Inferior parietal cortex (tissue), 1 donor: Measurements from ENCODE around the gene KIAA1217.
A peak's percentile ranks its signal among the peaks of the same experiment; 100 is the strongest.
"Not testable (repeated sequence)": the region's sequence is repeated elsewhere in the genome, so short reads cannot be mapped to it uniquely, and the experiment has no call there.

Experiments used
- DNase-seq: peaks from one replicate; pipeline ENCODE4 v3.0.0-alpha.2; 2016; ENCODE audit errors: extremely low spot score

Gene KIAA1217

DNA sequence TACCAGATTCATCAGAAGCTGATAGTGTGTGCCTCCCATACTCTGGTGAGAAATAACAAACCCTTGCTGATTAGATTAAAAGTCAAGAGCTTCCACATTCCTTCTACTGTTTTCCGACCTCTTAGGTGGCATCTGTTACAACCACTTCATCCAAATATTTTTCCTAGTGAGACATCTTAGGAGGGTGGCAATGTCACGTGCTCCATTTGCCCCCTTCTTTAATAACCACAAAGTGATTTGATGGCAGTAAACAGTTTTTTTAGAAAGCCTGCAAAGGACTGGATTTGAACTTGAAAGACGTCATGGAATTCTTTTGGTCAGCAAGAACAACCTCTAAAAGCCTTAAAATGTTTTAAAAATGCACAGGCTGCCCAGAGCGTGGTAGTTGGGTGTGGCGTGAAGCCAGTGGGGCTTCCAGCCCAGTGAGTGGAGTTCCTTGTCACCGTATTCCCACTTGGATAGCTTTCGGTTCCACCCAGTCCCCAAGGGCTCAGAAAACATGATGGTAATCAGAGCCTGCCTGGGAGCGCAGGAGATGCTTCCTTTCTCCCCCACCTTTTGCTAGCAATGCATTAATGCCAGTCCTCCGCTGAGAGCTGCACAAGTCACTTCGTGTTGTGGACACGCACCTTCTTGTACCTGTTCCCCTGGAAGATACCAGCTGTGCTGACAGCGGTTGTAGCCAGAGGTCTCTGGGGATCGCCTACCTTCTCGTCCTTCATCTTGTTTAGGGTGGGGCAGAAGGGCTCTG is 256.4 kb downstream of the KIAA1217 start:
- no peak for DNase-seq

- DNase-seq, result no peak
Measured at GRCh38 chr10:24465891-24466818, 257.2 kb downstream of the KIAA1217 start.

DNA sequence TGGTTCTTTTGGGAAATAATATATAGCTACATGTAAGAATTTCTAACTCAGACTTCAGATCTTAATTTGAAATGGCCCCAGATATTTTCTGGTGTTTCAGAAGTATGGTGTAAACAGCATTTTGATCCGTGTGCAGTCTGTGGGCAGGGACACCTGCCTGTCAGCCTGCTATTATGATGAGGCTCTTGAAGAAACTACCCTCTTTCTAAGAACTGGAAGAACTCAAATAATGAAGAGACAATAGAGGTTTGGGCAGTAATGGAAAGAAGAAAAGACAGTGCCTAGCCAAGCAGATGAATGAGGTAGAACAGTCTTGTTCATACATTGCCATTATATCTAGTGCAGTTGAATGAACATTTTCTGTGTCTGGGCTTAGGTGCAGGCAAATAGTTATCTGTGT is 258.2 kb downstream of the KIAA1217 start:
- no peak for DNase-seq

GRCh38 chr10:24467605-24468004 is 258.7 kb downstream of the KIAA1217 start:
- no peak for DNase-seq

DNA sequence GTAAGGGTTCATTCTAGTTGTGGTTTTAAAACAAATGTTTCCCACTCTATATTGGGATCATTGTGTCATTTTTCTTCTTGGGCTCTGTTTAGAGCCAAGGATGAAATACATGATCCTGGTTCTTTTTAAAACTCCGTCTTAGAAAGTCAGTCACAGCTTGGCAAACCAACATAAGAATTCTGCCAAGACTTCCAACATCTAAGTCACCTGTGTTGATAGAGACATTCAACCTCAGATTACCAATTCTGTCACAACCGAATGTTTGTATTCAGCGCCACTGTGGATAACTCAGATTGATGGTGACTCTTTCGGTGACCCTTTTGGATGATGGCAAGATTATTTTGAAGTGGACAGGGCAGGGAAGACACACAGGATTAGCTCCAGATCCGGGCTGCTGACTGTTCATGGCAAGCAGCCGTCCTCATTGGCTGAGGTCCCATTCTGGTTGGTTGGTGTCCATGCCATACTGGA is 259.4 kb downstream of the KIAA1217 start:
- no peak for DNase-seq

DNA sequence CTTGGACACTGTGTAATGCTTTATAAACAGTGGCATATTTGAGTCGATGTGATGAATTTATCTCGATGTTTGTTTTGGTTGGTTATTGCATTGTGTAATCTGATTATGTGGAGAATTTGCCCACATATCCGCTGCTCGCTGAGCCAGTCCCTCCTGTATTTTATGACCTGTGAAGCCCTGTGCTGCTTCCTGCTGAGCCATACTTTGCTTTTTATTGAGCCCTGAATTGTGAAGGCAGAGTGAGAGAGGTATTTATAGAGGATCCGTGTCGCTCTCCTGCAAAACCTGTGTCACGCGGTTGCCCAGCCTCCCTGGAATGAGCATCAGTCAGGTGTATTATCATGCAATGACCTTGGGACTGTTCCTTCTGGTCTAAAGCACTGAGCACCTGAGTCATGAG is 261.1 kb downstream of the KIAA1217 start:
- DNase-seq, result no peak

GRCh38 chr10:24475598-24475997 is 266.7 kb downstream of the KIAA1217 start:
- no peak for DNase-seq

GRCh38 chr10:24476913-24477701 is 268.2 kb downstream of the KIAA1217 start:
- DNase-seq, result no peak

DNA sequence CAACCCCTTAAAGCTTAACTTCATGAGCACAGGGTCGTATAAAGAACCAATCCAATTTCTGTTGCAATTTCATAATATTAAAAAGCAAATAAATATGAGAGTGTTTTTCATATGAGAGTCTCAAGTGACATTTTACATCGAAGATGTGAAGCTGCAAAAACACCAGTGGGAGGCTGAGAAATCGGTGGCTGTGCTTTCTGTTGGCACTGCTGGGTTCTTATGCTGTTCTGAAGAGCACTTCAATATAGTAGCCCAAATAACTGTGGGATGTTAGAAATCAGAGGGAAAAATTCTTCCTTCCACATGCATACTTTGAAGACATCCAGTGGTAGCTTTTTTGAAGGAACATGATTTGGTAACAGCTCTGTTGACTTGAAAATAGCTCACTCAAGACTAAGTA is 269.0 kb downstream of the KIAA1217 start:
- DNase-seq, result peak; percentile 25

DNA sequence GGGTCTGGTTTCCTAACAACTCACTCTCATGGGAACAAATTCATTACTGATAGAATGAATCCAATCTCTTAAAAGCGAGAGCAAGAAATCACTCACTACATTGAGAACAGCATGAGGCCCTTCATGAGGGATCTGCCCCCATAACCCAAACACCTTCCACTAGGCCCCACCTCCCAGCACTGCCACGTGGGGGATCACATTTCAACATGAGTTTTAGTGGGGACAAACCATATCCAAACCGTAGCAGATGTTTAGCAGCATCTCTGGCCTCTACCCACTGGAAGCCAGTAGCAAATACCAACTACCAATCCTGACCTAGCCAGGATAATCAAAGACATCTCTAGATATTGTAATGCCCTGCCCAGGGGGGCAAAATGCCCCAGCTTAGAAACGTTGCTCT is 270.9 kb downstream of the KIAA1217 start:
- no peak for DNase-seq

DNA sequence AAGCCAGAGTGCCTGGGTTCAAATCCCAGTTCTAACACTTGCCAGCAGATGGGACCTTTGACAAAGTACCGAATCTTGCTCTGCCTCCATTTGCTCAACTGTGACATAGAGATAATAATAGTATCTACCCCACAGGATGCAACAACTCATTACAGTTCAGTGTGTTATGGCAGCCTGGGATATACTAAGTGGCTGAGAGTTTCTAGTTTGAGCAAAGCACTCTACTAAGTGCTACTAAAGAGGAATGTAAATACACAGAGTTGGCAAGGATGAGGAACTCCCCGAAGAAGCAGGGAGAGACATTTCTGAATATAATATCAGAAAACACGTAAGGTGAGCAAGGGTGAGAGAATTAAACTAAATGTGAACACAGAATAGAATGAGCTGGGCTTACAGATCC is 271.5 kb downstream of the KIAA1217 start:
- DNase-seq, result no peak

DNA sequence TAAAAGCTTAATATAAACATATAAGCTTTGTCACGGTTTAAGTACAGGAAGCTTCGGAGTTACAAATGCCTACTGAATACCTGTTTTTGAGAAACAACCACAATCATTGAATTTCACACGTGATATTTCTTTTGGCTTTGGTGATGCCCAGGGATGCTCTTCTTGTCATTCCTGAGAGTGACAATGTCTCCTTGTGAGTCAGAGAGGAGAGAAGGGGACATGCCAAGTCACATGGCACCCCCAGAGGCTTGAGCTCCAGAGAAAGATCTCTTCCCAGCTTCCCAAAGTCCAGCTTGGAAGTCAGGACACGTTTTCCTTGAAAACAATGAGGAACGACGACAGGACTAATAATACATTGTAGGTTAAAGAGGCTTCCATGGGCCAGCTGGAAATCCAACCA is 272.3 kb downstream of the KIAA1217 start:
- no peak for DNase-seq

GRCh38 chr10:24482713-24483112 is 273.8 kb downstream of the KIAA1217 start:
- DNase-seq, result not testable (repeated sequence)

DNA sequence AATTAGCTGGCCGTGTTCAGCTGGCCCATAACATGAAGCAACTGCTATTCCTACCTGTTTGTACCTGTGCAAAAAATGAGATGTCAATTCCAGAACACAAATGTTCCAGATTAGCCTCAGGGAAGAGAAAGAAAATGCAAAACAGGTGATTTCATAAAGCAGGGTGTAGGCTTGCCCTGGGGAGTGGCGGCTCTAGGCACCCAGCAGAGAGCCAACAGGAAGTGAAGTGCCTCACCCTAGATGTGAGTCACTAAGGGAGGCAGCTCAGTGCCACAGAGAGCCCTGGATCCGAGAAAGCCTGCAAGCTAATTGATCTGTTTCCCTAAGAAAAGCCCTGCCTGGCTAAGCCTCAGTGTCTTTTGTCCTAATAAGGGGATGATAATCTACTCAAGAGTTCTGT is 274.8 kb downstream of the KIAA1217 start:
- no peak for DNase-seq

GRCh38 chr10:24484771-24485170 is 275.8 kb downstream of the KIAA1217 start:
- DNase-seq, result no peak

- DNase-seq, result no peak
Measured at GRCh38 chr10:24485304-24485703, 276.4 kb downstream of the KIAA1217 start.

DNA sequence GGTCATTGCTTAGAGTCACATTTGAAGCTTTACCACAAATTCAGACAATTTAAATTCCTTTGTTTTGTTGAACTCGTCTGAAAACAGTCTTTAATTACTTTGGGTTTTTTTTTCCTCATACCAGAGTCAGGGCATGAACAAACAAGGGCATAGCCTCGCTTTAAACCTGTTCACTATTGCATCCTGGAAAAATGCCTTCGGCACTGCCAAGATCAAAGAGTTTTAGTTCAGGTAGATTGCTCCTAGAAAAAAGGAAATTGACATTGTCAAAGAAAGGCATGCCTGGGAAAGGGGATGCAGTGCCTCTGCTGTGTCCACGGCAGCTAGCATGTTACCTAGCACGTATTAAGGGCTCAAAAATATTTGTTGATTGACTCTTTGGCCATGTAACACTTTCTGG is 279.7 kb downstream of the KIAA1217 start:
- no peak for DNase-seq

- no peak for DNase-seq
Measured at GRCh38 chr10:24493165-24493564, 284.2 kb downstream of the KIAA1217 start.

DNA sequence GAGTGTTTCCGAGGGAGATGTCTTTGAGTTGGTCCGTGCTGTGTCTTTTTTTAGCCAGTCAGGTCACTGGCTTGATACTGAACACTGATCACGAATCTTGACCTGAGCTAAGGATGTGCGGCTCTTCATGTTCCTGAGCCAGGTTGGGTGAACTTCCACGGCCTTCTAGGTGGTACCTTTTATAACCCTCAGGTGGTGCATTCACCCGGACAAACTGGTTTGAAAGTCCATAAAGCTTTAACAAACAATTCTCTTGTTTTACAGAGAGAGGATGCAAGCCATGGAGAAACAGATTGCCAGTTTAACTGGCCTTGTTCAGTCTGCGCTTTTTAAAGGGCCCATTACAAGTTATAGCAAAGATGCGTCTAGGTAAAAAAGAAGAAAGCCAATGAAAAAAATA is 285.3 kb downstream of the KIAA1217 start:
- no peak for DNase-seq

- DNase-seq, result no peak
Measured at GRCh38 chr10:24494777-24495176, 285.8 kb downstream of the KIAA1217 start.

- DNase-seq, result peak; percentile 53
Measured at GRCh38 chr10:24495666-24496460, 286.9 kb downstream of the KIAA1217 start.
